KG1 (cell line): ENCODE measurements around the gene PACSIN1.

Source experiments
- DNase-seq: peaks from one replicate; lab custom pipeline; 2025; lab: John Stamatoyannopoulos, UW

Gene PACSIN1

DNA sequence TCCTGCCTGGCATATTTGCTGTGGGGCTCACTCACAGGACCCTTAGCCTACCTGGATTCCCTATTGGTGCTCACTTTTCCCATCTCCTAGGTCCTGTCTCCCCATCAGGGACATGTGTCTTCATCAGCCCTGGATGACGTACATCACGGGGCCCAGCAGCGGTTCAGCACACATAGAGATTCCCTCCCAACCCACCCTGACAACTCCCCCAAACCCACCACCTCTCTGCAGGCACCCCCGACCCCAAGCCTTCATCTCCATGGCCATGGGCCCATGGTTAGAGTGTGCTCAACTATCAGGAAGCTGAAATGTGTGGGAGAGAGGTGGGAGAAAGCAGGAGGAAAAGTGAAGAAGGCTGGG is 115.7 kb downstream of the PACSIN1 start:
- DNase-seq: no peak

DNA sequence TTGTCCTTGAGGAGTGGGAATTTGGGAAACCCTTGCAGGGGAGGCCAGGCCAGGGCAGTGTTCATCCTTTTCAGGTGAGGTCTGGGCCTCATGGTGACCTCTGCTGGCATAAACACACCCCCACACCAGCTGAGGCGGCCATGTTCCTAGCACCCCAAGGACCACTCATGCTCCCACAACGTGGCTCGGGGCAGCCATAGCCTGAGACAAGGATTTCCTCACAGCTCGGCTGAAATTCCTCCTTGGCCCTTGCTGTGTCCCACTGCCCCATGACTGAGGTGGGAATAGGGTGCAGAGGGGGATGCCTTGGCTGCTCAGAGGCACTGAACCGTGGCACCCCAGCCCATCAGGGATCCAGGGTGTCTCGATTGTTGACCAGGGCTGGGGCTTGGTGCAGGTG is 117.6 kb downstream of the PACSIN1 start:
- no peak for DNase-seq

DNA sequence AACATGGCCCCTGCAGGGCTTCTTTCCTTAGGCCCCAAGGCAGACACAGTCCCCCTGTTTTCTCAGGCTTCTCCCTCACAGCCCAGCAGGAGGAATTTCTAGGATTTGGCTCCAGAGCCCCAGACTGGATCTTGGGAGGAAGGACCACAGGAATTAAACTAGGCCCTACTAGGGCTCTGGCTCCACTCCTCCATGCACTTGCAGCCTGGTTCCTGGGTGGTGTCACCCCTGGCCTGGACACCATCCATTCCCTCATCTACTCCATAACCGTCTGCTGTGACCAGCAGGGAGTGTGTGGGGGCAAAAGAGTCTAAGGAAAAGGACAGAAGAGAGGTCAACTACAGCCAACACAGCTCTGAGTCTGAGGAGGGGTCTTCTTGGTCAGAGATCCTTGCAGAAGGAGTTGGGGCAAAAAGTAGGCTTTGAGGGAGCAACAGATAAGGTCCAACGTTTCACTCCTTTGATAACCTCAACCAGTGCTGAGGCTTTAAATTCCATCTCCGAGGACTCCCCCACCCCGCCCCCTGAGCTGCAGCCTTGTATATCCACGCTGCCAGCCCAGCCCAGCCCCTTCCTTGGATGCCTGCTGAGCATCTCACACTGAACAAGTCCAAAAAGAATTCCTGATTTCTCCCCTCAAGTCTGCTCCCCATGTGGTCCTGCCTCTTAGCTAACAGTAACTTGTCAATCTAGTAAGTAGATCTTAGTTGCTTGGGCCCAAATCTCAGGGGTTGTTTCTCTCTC is 118.2 kb downstream of the PACSIN1 start:
- DNase-seq: no peak

- no peak for DNase-seq
Observed at GRCh38 chr6:34584694-34585093, 118.8 kb downstream of the PACSIN1 start.
